WERI-Rb-1 (cell line): ENCODE results near the gene GPER1.

Experiments
- DNase-seq: peaks from one replicate; pipeline ENCODE4 v3.0.0-alpha.2; 2020
- H3K27ac ChIP-seq: fragments of 250-450 bp; sonication (Bioruptor Pico); 2 replicates; pipeline ENCODE4 v1.5.1; 2020; ENCODE audit warnings: mild to moderate bottlenecking, moderate library complexity
- H3K27me3 ChIP-seq: fragments of 250-450 bp; sonication (Bioruptor Pico); 2 replicates; pipeline ENCODE4 v1.5.1; 2021; ENCODE audit warnings: mild to moderate bottlenecking, low read depth, moderate library complexity; ENCODE audit not compliant: insufficient read depth, severe bottlenecking
- H3K36me3 ChIP-seq: fragments of 250-450 bp; sonication (Bioruptor Pico); 2 replicates; pipeline ENCODE4 v1.5.1; 2020; ENCODE audit warnings: mild to moderate bottlenecking, moderate library complexity
- H3K4me3 ChIP-seq: 2 replicates; pipeline ENCODE4 v1.5.1; 2011; ENCODE audit warnings: low read depth, mild to moderate bottlenecking, control low read depth, low read length
- H3K9me3 ChIP-seq: fragments of 250-450 bp; sonication (Bioruptor Pico); 2 replicates; pipeline ENCODE4 v1.5.1; 2021; ENCODE audit warnings: mild to moderate bottlenecking, moderate library complexity; ENCODE audit not compliant: severe bottlenecking
- CTCF ChIP-seq: IDR thresholded peaks from 2 replicates; pipeline ENCODE4 v1.5.1; 2011; ENCODE audit warnings: low read depth, mild to moderate bottlenecking, control low read depth, inconsistent platforms, low read length

The GPER1 gene

GRCh38 chr7:1092161-1092632, 4.3 kb downstream of the GPER1 start:
- no peak for TF ChIP-seq CTCF

GRCh38 chr7:1092806-1093501, 5.0 kb downstream of the GPER1 start:
- no peak for DNase-seq

More at GRCh38 chr7:1092161-1092632, 4.3 kb downstream of the GPER1 start:
- no peak for DNase-seq
- Histone ChIP-seq H3K4me3 (no peak overlapping the region), H3K36me3 (peaks cover 2% of the 10 kb centered on the region; the same call in 1 of the 2 replicates), H3K27ac (no peak overlapping the region), H3K27me3 (no peaks in the 10 kb centered on the region), H3K9me3 (no peaks in the 10 kb centered on the region)

GRCh38 chr7:1093502-1093843, 5.6 kb downstream of the GPER1 start:
- Histone ChIP-seq H3K36me3 (peaks cover 8% of the 10 kb centered on the region), H3K27ac (no peak overlapping the region), H3K9me3 (no peaks in the 10 kb centered on the region), H3K27me3 (no peaks in the 10 kb centered on the region), H3K4me3 (no peak overlapping the region)
- TF ChIP-seq CTCF, result no peak
- no peak for DNase-seq

More at GRCh38 chr7:1092806-1093501, 5.0 kb downstream of the GPER1 start:
- Histone ChIP-seq H3K9me3 (no peaks in the 10 kb centered on the region), H3K27me3 (no peaks in the 10 kb centered on the region), H3K27ac (no peak overlapping the region), H3K4me3 (no peak overlapping the region), H3K36me3 (peaks cover 5% of the 10 kb centered on the region)
- TF ChIP-seq CTCF, result no peak

GRCh38 chr7:1093916-1094508, 6.1 kb downstream of the GPER1 start:
- no peak overlapping the region for H3K4me3 ChIP-seq
- H3K27ac ChIP-seq, result no peak overlapping the region
- peaks cover 8% of the 10 kb centered on the region for H3K36me3 ChIP-seq
- H3K9me3 ChIP-seq, result no peaks in the 10 kb centered on the region
- no peaks in the 10 kb centered on the region for H3K27me3 ChIP-seq
- DNase-seq, result no peak
- TF ChIP-seq CTCF, result no peak

- H3K4me3 ChIP-seq, result no peak overlapping the region
- no peaks in the 10 kb centered on the region for H3K27me3 ChIP-seq
- H3K36me3 ChIP-seq, result peaks cover 8% of the 10 kb centered on the region
- no peak overlapping the region for H3K27ac ChIP-seq
- H3K9me3 ChIP-seq, result no peaks in the 10 kb centered on the region
- DNase-seq, result no peak
- no peak for TF ChIP-seq CTCF
Measured at GRCh38 chr7:1094870-1095269, 7.0 kb downstream of the GPER1 start.
